Psoas muscle (tissue), 8 donors: ENCODE data around the gene EPM2A. TPM values are rescaled to one million over a fixed set of nuclear protein-coding genes. Genes with fewer than 3 reads are reported as not detected.

Experiments used
- ATAC-seq, 4 donors: fragments of 200-7000 bp; cut with Tn5 transposase; one replicate each; pipeline ENCODE4 v1.9.1; 2020; ENCODE audit warnings: moderate library complexity in 3 of 4, mild to moderate bottlenecking in 2 of 4
- DNase-seq, 2 donors: peaks; one replicate each; pipeline ENCODE4 v3.0.0-alpha.2; 2020
- H3K27ac ChIP-seq: fragments of 200-600 bp; one replicate; pipeline ENCODE4 v1.8.0; 2022
- H3K27me3 ChIP-seq, 3 donors: fragments of 200-600 bp in 1 of 3; one replicate each; pipeline versions ENCODE4 v1.6.1 to v1.8.0; 2013 to 2022; ENCODE audit warnings: low read length in 2 of 3, mild to moderate bottlenecking in 2 of 3, moderate library complexity in 1 of 3; ENCODE audit not compliant: insufficient read depth in 3 of 3
- H3K36me3 ChIP-seq, 2 donors: fragments of 200-600 bp in 1 of 2; one replicate each; pipeline versions ENCODE4 v1.6.1 to v1.8.0; 2013 to 2022; ENCODE audit warnings: low read depth in 1 of 2, mild to moderate bottlenecking in 1 of 2, moderate library complexity in 1 of 2; ENCODE audit not compliant: insufficient read depth in 1 of 2
- H3K4me1 ChIP-seq: fragments of 200-600 bp; one replicate; pipeline ENCODE4 v1.8.0; 2022
- H3K4me3 ChIP-seq: fragments of 200-600 bp; one replicate; pipeline ENCODE4 v1.8.0; 2022; ENCODE audit warnings: mild to moderate bottlenecking
- H3K9me3 ChIP-seq: fragments of 200-600 bp; one replicate; pipeline ENCODE4 v1.8.0; 2022
- WGBS, 3 donors: extraction: QIAGEN DNeasy Blood & Tissue Kit; methylation state at CpG; one replicate each; pipeline versions ENCODE4 v1.1.6 to v1.1.7; 2013; 5-methylcytosine and 5-hydroxymethylcytosine counted together
- intact Hi-C, 2 donors: fragments of 100-400 bp; cut with DNase I; formaldehyde crosslinking; loops; one replicate each; pipeline versions ENCODE4 v1.11.0 to v1.14.2; 2022
- polyA plus RNA-seq, 3 donors: library from polyadenylated mRNA; stranded (reverse); fragments of 200-250 nt; gene quantifications; one replicate each; pipeline ENCODE4 v1.2.3, GENCODE V29; 2013
- total RNA-seq, 4 donors: library from RNA; stranded (reverse); fragmentation: NEBNext Ultra II Directional in 2 of 4; extraction: Animal tissue kit (Norgen Biotek cat#: 25700) in 2 of 4; gene quantifications; one replicate each; pipeline versions ENCODE4 v1.2.1 to v1.2.4, GENCODE V29; 2021 to 2023
- TF ChIP-seq, protein P1 (sequence below): fragments of 200-600 bp; IDR thresholded peaks from one replicate; pipeline ENCODE4 v1.8.0; 2022; ENCODE audit warnings: antibody characterized with exemption
- donor health status: healthy with polysubstance abuse.
- donor health status: DM: no; HTN: no; CAD: no; lungs with moderate emphysema.
- donor health status: Bipolar disorder and iron deficiency.
- donor health status: healthy.
- donor health status: DM: yes; HTN: yes; CAD: no.
- donor health status: DM: no; HTN: no; CAD: no.
- donor health status: DM: no; HTN: no; CAD: no.
- donor health status: DM: yes; HTN: yes; CAD: no.

EPM2A gene
- total and polyA plus RNA-seq, 7 donors: 30.1 to 88.4 (median 67.6) TPM

DNA sequence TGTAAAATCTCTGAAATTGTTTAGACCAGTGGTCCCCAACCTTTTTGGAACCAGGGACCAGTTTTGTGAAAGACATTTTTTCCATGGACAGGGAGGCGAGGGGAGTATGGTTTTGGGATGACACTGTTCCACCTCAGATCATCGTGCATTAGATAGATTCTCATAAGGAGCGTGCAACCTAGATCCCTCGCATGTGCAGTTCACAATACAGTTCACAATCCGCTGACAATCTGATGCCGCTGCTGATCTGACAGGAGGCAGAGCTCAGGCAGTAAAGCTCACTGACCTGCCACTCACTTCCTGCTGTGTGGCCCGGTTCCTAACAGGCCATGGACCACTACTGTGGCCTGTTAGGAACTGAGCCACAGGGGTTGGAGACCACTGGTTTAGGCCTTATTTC lies 115.2 kb downstream of the EPM2A start:
- Histone ChIP-seq H3K4me1 (no peaks in the 10 kb centered on the region), H3K27ac (no peak overlapping the region), H3K36me3 (no peaks in the 10 kb centered on the region), H3K9me3 (no peaks in the 10 kb centered on the region), H3K27me3 (no peaks in the 10 kb centered on the region), H3K4me3 (no peak overlapping the region)
- TF ChIP-seq, protein P1, sequence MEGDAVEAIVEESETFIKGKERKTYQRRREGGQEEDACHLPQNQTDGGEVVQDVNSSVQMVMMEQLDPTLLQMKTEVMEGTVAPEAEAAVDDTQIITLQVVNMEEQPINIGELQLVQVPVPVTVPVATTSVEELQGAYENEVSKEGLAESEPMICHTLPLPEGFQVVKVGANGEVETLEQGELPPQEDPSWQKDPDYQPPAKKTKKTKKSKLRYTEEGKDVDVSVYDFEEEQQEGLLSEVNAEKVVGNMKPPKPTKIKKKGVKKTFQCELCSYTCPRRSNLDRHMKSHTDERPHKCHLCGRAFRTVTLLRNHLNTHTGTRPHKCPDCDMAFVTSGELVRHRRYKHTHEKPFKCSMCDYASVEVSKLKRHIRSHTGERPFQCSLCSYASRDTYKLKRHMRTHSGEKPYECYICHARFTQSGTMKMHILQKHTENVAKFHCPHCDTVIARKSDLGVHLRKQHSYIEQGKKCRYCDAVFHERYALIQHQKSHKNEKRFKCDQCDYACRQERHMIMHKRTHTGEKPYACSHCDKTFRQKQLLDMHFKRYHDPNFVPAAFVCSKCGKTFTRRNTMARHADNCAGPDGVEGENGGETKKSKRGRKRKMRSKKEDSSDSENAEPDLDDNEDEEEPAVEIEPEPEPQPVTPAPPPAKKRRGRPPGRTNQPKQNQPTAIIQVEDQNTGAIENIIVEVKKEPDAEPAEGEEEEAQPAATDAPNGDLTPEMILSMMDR: no peak
- intact Hi-C loops: no loop called here
- DNase-seq (no peak), ATAC-seq (no peak)
- WGBS, 3 donors: 87 to 92% (median 89%) methylated on average over 7 of the region's 7 CpGs

DNA sequence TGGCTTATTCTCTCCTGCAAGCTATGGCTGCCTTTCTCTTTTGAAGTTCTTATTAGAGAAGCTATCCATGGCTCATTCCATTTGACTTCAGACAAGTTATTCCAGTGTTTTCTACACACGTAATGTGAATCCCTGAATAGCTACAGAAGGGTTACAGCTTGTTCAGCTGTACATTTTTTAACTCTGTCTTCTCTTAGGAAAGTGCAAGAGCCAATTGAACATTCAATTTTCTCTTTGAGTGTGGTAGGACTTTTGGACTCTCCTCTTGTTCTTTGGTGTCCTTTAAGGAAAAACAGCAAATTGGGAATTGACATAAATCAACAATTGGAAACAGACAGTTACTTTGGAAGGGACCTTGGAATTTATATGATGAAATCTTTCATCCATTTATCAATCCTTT lies 125.8 kb downstream of the EPM2A start:
- Histone ChIP-seq H3K4me1 (no peaks in the 10 kb centered on the region), H3K36me3 (no peaks in the 10 kb centered on the region), H3K27me3 (no peaks in the 10 kb centered on the region), H3K9me3 (no peaks in the 10 kb centered on the region), H3K4me3 (no peak overlapping the region), H3K27ac (no peak overlapping the region)
- ATAC-seq (no peak), DNase-seq (no peak)
- intact Hi-C loops: no loop called here
- 56 to 74% (median 72%) methylated on average over 1 of the region's 1 CpG for WGBS, 3 donors
- TF ChIP-seq, protein P1: no peak

DNA sequence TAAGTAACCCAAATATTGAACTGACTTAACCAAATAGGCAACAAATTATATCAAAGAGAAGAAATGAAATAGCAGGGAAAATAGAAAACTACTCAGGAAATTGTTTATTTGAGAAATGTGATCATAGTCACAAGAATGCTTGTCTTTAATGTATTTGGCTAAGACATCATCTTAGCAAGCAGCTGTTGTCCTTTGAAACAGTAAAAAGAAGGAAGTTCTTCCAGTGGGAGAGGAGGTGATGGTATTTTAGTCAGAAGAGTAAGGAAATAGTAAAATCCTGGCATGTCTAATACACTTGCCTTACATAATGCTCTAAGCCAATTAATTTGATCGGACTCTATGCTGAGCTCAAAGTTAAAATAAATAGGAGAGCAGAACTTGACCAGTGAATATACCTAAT lies 126.5 kb downstream of the EPM2A start:
- 71 to 89% (median 72%) methylated on average over 1 of the region's 1 CpG for WGBS, 3 donors
- no peak for DNase-seq
- H3K4me3 ChIP-seq: no peak overlapping the region
- H3K27me3 ChIP-seq: no peaks in the 10 kb centered on the region
- TF ChIP-seq, protein P1: no peak
- intact Hi-C loops: no loop called here
- H3K9me3 ChIP-seq: no peaks in the 10 kb centered on the region
- no peaks in the 10 kb centered on the region for H3K4me1 ChIP-seq
- no peaks in the 10 kb centered on the region for H3K36me3 ChIP-seq
- ATAC-seq: no peak
- no peak overlapping the region for H3K27ac ChIP-seq

DNA sequence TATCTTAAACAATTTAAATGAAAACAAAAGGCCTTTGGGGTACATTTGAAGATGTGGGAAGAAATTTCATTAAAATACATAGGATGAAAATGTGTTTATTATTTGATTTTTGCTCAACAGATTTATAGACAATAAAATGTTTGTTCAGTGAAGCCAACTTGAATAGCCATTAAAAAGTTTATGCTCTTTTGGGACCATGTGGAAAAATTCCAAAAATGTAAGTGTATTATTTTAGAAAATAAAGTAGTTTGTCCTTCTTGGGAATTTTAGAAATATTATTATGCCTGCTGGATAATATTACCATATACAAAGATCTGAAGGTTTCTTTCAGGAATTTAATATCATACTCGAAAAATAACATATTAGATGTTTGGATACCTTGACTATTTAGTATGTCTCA lies 131.3 kb downstream of the EPM2A start:
- intact Hi-C loops: no loop called here
- Histone ChIP-seq H3K27me3 (no peaks in the 10 kb centered on the region), H3K36me3 (no peaks in the 10 kb centered on the region), H3K4me1 (no peaks in the 10 kb centered on the region), H3K9me3 (no peaks in the 10 kb centered on the region), H3K27ac (no peak overlapping the region), H3K4me3 (no peak overlapping the region)
- TF ChIP-seq, protein P1: no peak
- 70 to 90% (median 74%) methylated on average over 1 of the region's 1 CpG for WGBS, 3 donors
- no peak for ATAC-seq
- DNase-seq: no peak

DNA sequence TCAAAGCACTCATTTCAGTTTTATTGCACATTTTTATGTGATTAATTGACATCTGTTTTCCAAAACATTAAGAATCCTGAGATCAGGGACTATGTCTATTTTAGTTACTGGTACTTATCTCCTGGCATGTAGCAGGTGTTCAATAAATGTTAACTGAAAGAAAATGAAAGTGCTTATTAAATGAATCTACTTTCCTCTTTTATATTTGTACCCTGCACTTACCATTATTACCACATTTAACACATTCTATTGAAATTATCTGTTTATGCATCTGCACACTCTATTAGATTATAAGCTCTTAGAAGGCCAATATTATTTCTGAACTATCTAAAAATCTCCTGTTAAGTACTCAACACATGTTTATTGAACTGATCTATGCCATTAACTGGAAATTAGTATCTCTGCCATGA lies 131.9 kb downstream of the EPM2A start:
- intact Hi-C loops: no loop called here
- ATAC-seq (no peak), DNase-seq (no peak)
- TF ChIP-seq, protein P1: no peak
- Histone ChIP-seq H3K4me1 (no peaks in the 10 kb centered on the region), H3K9me3 (no peaks in the 10 kb centered on the region), H3K27ac (no peak overlapping the region), H3K27me3 (no peaks in the 10 kb centered on the region), H3K4me3 (no peak overlapping the region), H3K36me3 (no peaks in the 10 kb centered on the region)
